Activated gamma-delta T cell treated with anti-CD3 and anti-CD28 coated beads, Interleukin-2, amount 50 U/mL, for 16 hours (primary cell): Measurements from ENCODE around the gene MARCO.

Experiments
- DNase-seq: peaks from one replicate; pipeline ENCODE4 v3.0.0-alpha.2; 2020; ENCODE audit warnings: low read depth

The MARCO gene

GRCh38 chr2:118942031-118942430 is at the start of gene MARCO:
Gene MARCO (plus strand): TSS chr2:118942194. CDS start chr2:118942301, 107 bp downstream.
- no peak for DNase-seq

- DNase-seq = no peak
These were observed 48.9 kb upstream of the MARCO start for GRCh38 chr2:118893100-118893499.

- DNase-seq = no peak
These were observed 39.5 kb upstream of the MARCO start for GRCh38 chr2:118902266-118903028.

- no peak for DNase-seq
These were observed 39.0 kb upstream of the MARCO start for GRCh38 chr2:118903029-118903351.

GRCh38 chr2:118903551-118904479 is 38.2 kb upstream of the MARCO start:
- no peak for DNase-seq

GRCh38 chr2:118905206-118905605 is 36.8 kb upstream of the MARCO start:
- DNase-seq = no peak

- no peak for DNase-seq
These were observed 35.8 kb upstream of the MARCO start for GRCh38 chr2:118906186-118906585.

- no peak for DNase-seq
These were observed 34.2 kb upstream of the MARCO start for GRCh38 chr2:118907759-118908158.

- no peak for DNase-seq
These were observed 32.8 kb upstream of the MARCO start for GRCh38 chr2:118909191-118909590.

GRCh38 chr2:118911166-118911856 is 30.7 kb upstream of the MARCO start:
- no peak for DNase-seq

- DNase-seq = no peak
These were observed 30.1 kb upstream of the MARCO start for GRCh38 chr2:118911936-118912335.

GRCh38 chr2:118913131-118913802 is 28.7 kb upstream of the MARCO start:
- DNase-seq = no peak

GRCh38 chr2:118913803-118914645 is 28.0 kb upstream of the MARCO start:
- DNase-seq = no peak

- no peak for DNase-seq
These were observed 27.1 kb upstream of the MARCO start for GRCh38 chr2:118914721-118915453.

GRCh38 chr2:118918017-118918416 is 24.0 kb upstream of the MARCO start:
- no peak for DNase-seq

GRCh38 chr2:118921646-118922045 is 20.3 kb upstream of the MARCO start:
- DNase-seq = no peak

- DNase-seq = no peak
These were observed 19.7 kb upstream of the MARCO start for GRCh38 chr2:118922254-118922653.

GRCh38 chr2:118923371-118923770 is 18.6 kb upstream of the MARCO start:
- no peak for DNase-seq

- no peak for DNase-seq
These were observed 16.5 kb upstream of the MARCO start for GRCh38 chr2:118925476-118925875.

- DNase-seq = no peak
These were observed 16.0 kb upstream of the MARCO start for GRCh38 chr2:118925981-118926380.
